DOHH2 (cell line): ENCODE data around the gene PFDN2.

Experiments used
- H3F3A ChIP-seq: fragments of 200-600 bp; sonication (generic), shearing (Covaris generic); 2 replicates; pipeline ENCODE4 v1.6.0; 2016; ENCODE audit warnings: antibody characterized with exemption, mild to moderate bottlenecking; ENCODE audit not compliant: control insufficient read depth, insufficient read depth
- H3K27ac ChIP-seq: fragments of 200-600 bp; sonication (generic); 2 replicates; pipeline ENCODE4 v1.5.1; 2014; ENCODE audit warnings: low read depth, mild to moderate bottlenecking, low read length, moderate library complexity
- H3K27me3 ChIP-seq: fragments of 200-600 bp; sonication (generic); 2 replicates; pipeline ENCODE4 v1.6.1; 2014; ENCODE audit warnings: mild to moderate bottlenecking, low read length, mixed read lengths; ENCODE audit not compliant: control insufficient read depth
- H3K36me3 ChIP-seq: fragments of 200-600 bp; sonication (generic); 2 replicates; pipeline ENCODE4 v1.6.1; 2014; ENCODE audit warnings: mild to moderate bottlenecking, low read length, moderate library complexity, mixed read lengths; ENCODE audit not compliant: control insufficient read depth
- H3K4me1 ChIP-seq: fragments of 200-600 bp; sonication (generic); 2 replicates; pipeline ENCODE4 v1.6.1; 2014; ENCODE audit warnings: mild to moderate bottlenecking, low read length, mixed read lengths; ENCODE audit not compliant: control insufficient read depth
- H3K4me2 ChIP-seq: fragments of 200-600 bp; sonication (generic); 2 replicates; pipeline ENCODE4 v1.6.0; 2014; ENCODE audit warnings: mild to moderate bottlenecking, low read length, moderate library complexity
- H3K4me3 ChIP-seq: fragments of 200-600 bp; sonication (generic); 2 replicates; pipeline ENCODE4 v1.5.1; 2014; ENCODE audit warnings: mild to moderate bottlenecking, low read length, mixed read lengths
- H3K79me2 ChIP-seq: fragments of 200-600 bp; sonication (generic); 2 replicates; pipeline ENCODE4 v1.6.1; 2014; ENCODE audit warnings: mild to moderate bottlenecking, low read length, mixed read lengths; ENCODE audit not compliant: control insufficient read depth
- H3K9me2 ChIP-seq: fragments of 200-600 bp; sonication (generic); replicated peaks from 2 replicates; pipeline ENCODE4 v1.6.1; 2014; ENCODE audit warnings: mild to moderate bottlenecking, low read length, mixed read lengths; ENCODE audit not compliant: control insufficient read depth
- H3K9me3 ChIP-seq: fragments of 200-600 bp; sonication (generic); 2 replicates; pipeline ENCODE4 v1.6.1; 2014; ENCODE audit warnings: antibody characterized with exemption, low read length, mixed read lengths; ENCODE audit not compliant: control insufficient read depth, insufficient read depth
- H4K20me1 ChIP-seq: fragments of 200-600 bp; sonication (generic); 2 replicates; pipeline ENCODE4 v1.6.0; 2014; ENCODE audit warnings: low read depth, mild to moderate bottlenecking, antibody characterized with exemption, low read length, moderate library complexity; ENCODE audit not compliant: control insufficient read depth, insufficient read depth
- CTCF ChIP-seq: fragments of 200-600 bp; sonication (generic); IDR thresholded peaks from one replicate; pipeline ENCODE4 v1.5.1; 2014; ENCODE audit warnings: antibody characterized with exemption, mild to moderate bottlenecking, low read depth, low read length; ENCODE audit not compliant: poor library complexity, severe bottlenecking
- EZH2phosphoT487 ChIP-seq: fragments of 200-600 bp; sonication (generic); IDR thresholded peaks from 2 replicates; pipeline ENCODE4 v1.6.1; 2017; ENCODE audit warnings: borderline replicate concordance, mild to moderate bottlenecking, antibody characterized with exemption, low read length, moderate library complexity, mixed read lengths

PFDN2 gene

GRCh38 chr1:161091093-161091492, 26.7 kb downstream of the PFDN2 start:
- H3K27ac ChIP-seq = no peak overlapping the region
- no peak overlapping the region for H3K4me2 ChIP-seq
- H3K4me1 ChIP-seq = no peaks in the 10 kb centered on the region
- no peak overlapping the region for H3K4me3 ChIP-seq
- no peaks in the 10 kb centered on the region for H3K27me3 ChIP-seq
- no peaks in the 10 kb centered on the region for H3K9me2 ChIP-seq
- no peaks in the 10 kb centered on the region for H3K36me3 ChIP-seq
- no peaks in the 10 kb centered on the region for H4K20me1 ChIP-seq
- TF ChIP-seq EZH2phosphoT487 (no peak), CTCF (no peak)
- H3F3A ChIP-seq = no peaks in the 10 kb centered on the region
- H3K9me3 ChIP-seq = no peaks in the 10 kb centered on the region
- H3K79me2 ChIP-seq = no peaks in the 10 kb centered on the region

GRCh38 chr1:161090617-161091016, 27.2 kb downstream of the PFDN2 start:
- TF ChIP-seq EZH2phosphoT487 (no peak), CTCF (no peak)
- H3K4me1 ChIP-seq = no peaks in the 10 kb centered on the region
- no peaks in the 10 kb centered on the region for H3F3A ChIP-seq

GRCh38 chr1:161089938-161090337, 27.9 kb downstream of the PFDN2 start:
- Histone ChIP-seq H3K4me3 (no peak overlapping the region), H3K27me3 (no peaks in the 10 kb centered on the region), H3K4me1 (no peaks in the 10 kb centered on the region), H3K36me3 (no peaks in the 10 kb centered on the region), H3K79me2 (no peaks in the 10 kb centered on the region), H3K9me2 (no peaks in the 10 kb centered on the region), H4K20me1 (no peaks in the 10 kb centered on the region), H3F3A (no peaks in the 10 kb centered on the region), H3K27ac (no peak overlapping the region), H3K4me2 (no peak overlapping the region), H3K9me3 (no peaks in the 10 kb centered on the region)
- no peak for TF ChIP-seq EZH2phosphoT487
- no peak for TF ChIP-seq CTCF

More at GRCh38 chr1:161090617-161091016, 27.2 kb downstream of the PFDN2 start:
- H3K4me3 ChIP-seq = no peak overlapping the region
- H4K20me1 ChIP-seq = no peaks in the 10 kb centered on the region
- H3K4me2 ChIP-seq = no peak overlapping the region
- no peaks in the 10 kb centered on the region for H3K9me2 ChIP-seq
- no peaks in the 10 kb centered on the region for H3K9me3 ChIP-seq
- no peaks in the 10 kb centered on the region for H3K27me3 ChIP-seq
- no peaks in the 10 kb centered on the region for H3K36me3 ChIP-seq
- no peak overlapping the region for H3K27ac ChIP-seq
- H3K79me2 ChIP-seq = no peaks in the 10 kb centered on the region
